ENCODE data around the gene IRX4.

GRCh38 chr5:1874771-1875220, 7.9 kb downstream of the IRX4 start:
- no peak for TF ChIP-seq REST (IDR thresholded peaks at IDR 0.05; ENCODE audit: low read depth)
- TF ChIP-seq EP300 (IDR thresholded peaks at IDR 0.05; ENCODE audit: borderline replicate concordance), result no peak
- TF ChIP-seq MAX (IDR thresholded peaks at IDR 0.05), result no peak
- TF ChIP-seq CREB1 (IDR thresholded peaks at IDR 0.05; ENCODE audit: low read depth), result no peak
- TF ChIP-seq TEAD4 (IDR thresholded peaks at IDR 0.05), result no peak
- no peak for TF ChIP-seq NFIC (IDR thresholded peaks at IDR 0.05)
- no peak for TF ChIP-seq RAD21 (IDR thresholded peaks at IDR 0.05; ENCODE audit: low read depth)
- no peak for TF ChIP-seq CEBPB (IDR thresholded peaks at IDR 0.05)
- TF ChIP-seq TAF1 (IDR thresholded peaks at IDR 0.05; ENCODE audit: low read depth), result no peak
